IMR-90 (cell line): Measurements from ENCODE around the gene MFAP3. TPM values are rescaled to one million over a fixed set of nuclear protein-coding genes. Genes with fewer than 3 reads are reported as not detected.

ENCODE experiments used
- ATAC-seq: fragments of 200-7000 bp; cut with Tn5 transposase; 2 replicates; pipeline ENCODE4 v1.9.1; 2020; ENCODE audit warnings: low read depth, mild to moderate bottlenecking, moderate library complexity
- BruUV-seq: library from RNA; stranded (reverse); fragments of 400-500 nt; replicated peaks from 2 replicates; lab custom pipeline; 2021; lab: Mats Ljungman, UMichigan
- CTCF ChIA-PET: fragments of 300-600 bp; formaldehyde crosslinking; extraction: SDS; loops from one replicate; lab custom pipeline; 2021; ENCODE audit warnings: antibody characterized with exemption; lab: Yijun Ruan, JAX
- POLR2A ChIA-PET: fragments of 300-600 bp; sonication (Branson Sonifier 250); formaldehyde crosslinking; loops from one replicate; lab custom pipeline; 2022; ENCODE audit warnings: antibody characterized with exemption; ENCODE audit not compliant: unreplicated experiment; lab: Charles Lee
- DNase-seq: peaks from one replicate; pipeline ENCODE4 v3.0.0; 2013
- H2AFZ ChIP-seq: replicated peaks from 2 replicates; pipeline ENCODE3; 2013; ENCODE audit warnings: low read length, mild to moderate bottlenecking; ENCODE audit not compliant: poor library complexity
- H2AK5ac ChIP-seq: 2 replicates; pipeline ENCODE4 v1.6.1; 2013; ENCODE audit warnings: low read depth, low read length, inconsistent platforms
- H2AK9ac ChIP-seq: replicated peaks from 2 replicates; pipeline ENCODE3; 2013; ENCODE audit warnings: mild to moderate bottlenecking, low read depth, low read length, moderate library complexity; ENCODE audit not compliant: poor library complexity
- H2BK120ac ChIP-seq: 2 replicates; pipeline ENCODE4 v1.6.1; 2013; ENCODE audit warnings: low read depth, low read length, inconsistent platforms
- H2BK15ac ChIP-seq: 3 replicates; pipeline ENCODE4 v1.6.1; 2013; ENCODE audit warnings: low read depth, low read length, inconsistent platforms
- H2BK20ac ChIP-seq: 2 replicates; pipeline ENCODE4 v1.6.1; 2013; ENCODE audit warnings: low read depth, mild to moderate bottlenecking, inconsistent platforms, low read length, moderate library complexity
- H2BK5ac ChIP-seq: 2 replicates; pipeline ENCODE4 v1.6.1; 2013; ENCODE audit warnings: mild to moderate bottlenecking, low read depth, low read length, inconsistent platforms; ENCODE audit not compliant: poor library complexity, severe bottlenecking
- H3K14ac ChIP-seq: replicated peaks from 2 replicates; pipeline ENCODE4 v1.6.1; 2013; ENCODE audit warnings: low read depth, low read length, inconsistent platforms
- H3K18ac ChIP-seq: 2 replicates; pipeline ENCODE4 v1.6.1; 2013; ENCODE audit warnings: low read depth, low read length, control low read depth
- H3K23ac ChIP-seq: 2 replicates; pipeline ENCODE4 v1.6.1; 2013; ENCODE audit warnings: low read depth, low read length, inconsistent platforms
- H3K27ac ChIP-seq: 2 replicates; pipeline ENCODE4 v1.5.1; 2013; ENCODE audit warnings: mild to moderate bottlenecking, control low read depth, low read length; ENCODE audit not compliant: insufficient read depth
- H3K27me3 ChIP-seq: 2 replicates; pipeline ENCODE4 v1.6.1; 2013; ENCODE audit warnings: low read length; ENCODE audit not compliant: control insufficient read depth, insufficient read depth
- H3K36me3 ChIP-seq: 2 replicates; pipeline ENCODE4 v1.6.1; 2013; ENCODE audit warnings: low read length, mixed read lengths; ENCODE audit not compliant: control insufficient read depth, insufficient read depth
- H3K4ac ChIP-seq: 2 replicates; pipeline ENCODE4 v1.6.1; 2013; ENCODE audit warnings: low read depth, low read length, inconsistent platforms
- H3K4me1 ChIP-seq: 2 replicates; pipeline ENCODE4 v1.6.1; 2013; ENCODE audit warnings: low read length, mixed read lengths; ENCODE audit not compliant: control insufficient read depth, insufficient read depth
- H3K4me2 ChIP-seq: 2 replicates; pipeline ENCODE4 v1.6.1; 2013; ENCODE audit warnings: low read depth, mild to moderate bottlenecking, control low read depth, low read length, moderate library complexity
- H3K4me3 ChIP-seq: 2 replicates; pipeline ENCODE4 v1.5.1; 2013; ENCODE audit warnings: low read depth, mild to moderate bottlenecking, control low read depth, low read length, moderate library complexity; ENCODE audit not compliant: insufficient read depth
- H3K56ac ChIP-seq: 2 replicates; pipeline ENCODE4 v1.6.1; 2013; ENCODE audit warnings: low read length, inconsistent platforms; ENCODE audit not compliant: insufficient read depth; ENCODE audit errors: extremely low read depth
- H3K79me1 ChIP-seq, 2 experiments: 2 replicates each; pipeline ENCODE4 v1.6.1; 2013; ENCODE audit warnings: low read length in 2 of 2, inconsistent platforms in 1 of 2, low read depth in 1 of 2
- H3K9ac ChIP-seq: 2 replicates; pipeline ENCODE4 v1.6.1; 2013; ENCODE audit warnings: low read depth, low read length, control low read depth
- H3K9me1 ChIP-seq: 2 replicates; pipeline ENCODE4 v1.6.1; 2013; ENCODE audit warnings: low read length, inconsistent platforms; ENCODE audit not compliant: insufficient read depth
- H3K9me3 ChIP-seq: 2 replicates; pipeline ENCODE4 v1.6.1; 2013; ENCODE audit warnings: low read length; ENCODE audit not compliant: control insufficient read depth, insufficient read depth
- H4K20me1 ChIP-seq: 2 replicates; pipeline ENCODE4 v1.6.1; 2013; ENCODE audit warnings: low read length, inconsistent platforms; ENCODE audit not compliant: insufficient read depth
- H4K5ac ChIP-seq: 2 replicates; pipeline ENCODE4 v1.6.1; 2013; ENCODE audit warnings: mild to moderate bottlenecking, low read depth, low read length, control low read depth
- H4K8ac ChIP-seq, 2 experiments: 2 replicates each; pipeline ENCODE4 v1.6.1; 2013; ENCODE audit warnings: low read depth in 2 of 2, low read length in 2 of 2, control low read depth in 1 of 2, inconsistent platforms in 1 of 2
- H4K91ac ChIP-seq: 2 replicates; pipeline ENCODE4 v1.6.1; 2013; ENCODE audit warnings: low read depth, low read length, inconsistent platforms; ENCODE audit not compliant: insufficient read depth
- CHD1 ChIP-seq: IDR thresholded peaks from 2 replicates; pipeline ENCODE4 v1.6.1; 2012; ENCODE audit warnings: low read depth, low read length, improper control_type of control experiment
- MAFK ChIP-seq: IDR thresholded peaks from 2 replicates; pipeline ENCODE4 v1.6.1; 2012; ENCODE audit warnings: low read depth, low read length, improper control_type of control experiment
- RCOR1 ChIP-seq: IDR thresholded peaks from 2 replicates; pipeline ENCODE4 v1.6.1; 2012; ENCODE audit warnings: mild to moderate bottlenecking, low read length, improper control_type of control experiment; ENCODE audit not compliant: insufficient replicate concordance
- SMC3 ChIP-seq: fragments of 150-350 bp; IDR thresholded peaks from 2 replicates; pipeline ENCODE4 v1.6.1; 2016; ENCODE audit warnings: low read depth, mild to moderate bottlenecking, antibody characterized with exemption, low read length, moderate library complexity
- WGBS, 2 experiments: methylation state at CpG; one replicate each; pipeline versions ENCODE4 v1.1.5 to v1.1.7; 2013; ENCODE audit warnings: missing lambda C conversion rate in 2 of 2; ENCODE audit not compliant: insufficient read length in 1 of 2; ENCODE audit errors: extremely low coverage in 2 of 2; 5-methylcytosine and 5-hydroxymethylcytosine counted together
- dilution Hi-C: fragments of 300-500 bp; cut with HindIII; formaldehyde crosslinking; loops from one replicate; pipeline ENCODE4 v1.14.3; 2018; ENCODE audit warnings: low sequenced_read_pairs; ENCODE audit not compliant: unreplicated experiment
- in situ Hi-C: fragments of 300-500 bp; cut with MboI; formaldehyde crosslinking; loops from 3 replicates; pipeline ENCODE4 v1.14.3; 2019; ENCODE audit warnings: low sequenced_read_pairs, inconsistent platforms, mixed read lengths
- intact Hi-C: fragments of 100-400 bp; cut with micrococcal nuclease; formaldehyde crosslinking; loops from 2 replicates; pipeline ENCODE4 v1.10.0; 2022
- polyA plus RNA-seq, 3 experiments: library from polyadenylated mRNA; depleted of rRNA; stranded (reverse); fragments of >200 nt; gene quantifications; 2 replicates each; pipeline ENCODE4 v1.2.3, GENCODE V29; 2012; ENCODE audit warnings: low replicate concordance in 1 of 3
- total RNA-seq: library from RNA; depleted of rRNA; stranded (reverse); fragments of >200 nt; gene quantifications from 2 replicates; pipeline ENCODE4 v1.2.3, GENCODE V29; 2012

MFAP3 gene
- total and polyA plus RNA-seq, 2 of the 4 experiments (the other 2 are of a cell fraction) = 15.2 to 67.0 TPM

GRCh38 chr5:154044099-154044498, 5.3 kb downstream of the MFAP3 start:
- no peak overlapping the region for H2AFZ ChIP-seq
- no peak overlapping the region for H2BK20ac ChIP-seq
- no peak overlapping the region for H3K4me2 ChIP-seq
- H3K56ac ChIP-seq = no peak overlapping the region
- H3K79me1 ChIP-seq = peaks cover 36 to 40% of the 10 kb centered on the region in 2 experiments
- dilution Hi-C loops = no loop called here
- DNase-seq (no peak), ATAC-seq (no peak)
- 100% methylated on average over 1 of the region's 3 CpGs; no CpG with 5 or more reads in 1 of the 2 experiments for WGBS, 2 experiments
- no peaks in the 10 kb centered on the region; the same call in 1 of the 2 replicates for H3K9me1 ChIP-seq
- no peak overlapping the region for H4K8ac ChIP-seq
- no peak overlapping the region for H3K18ac ChIP-seq
- ChIA-PET CTCF (no interaction called here), POLR2A (no interaction called here)
- no TSS peak for BruUV-seq
- no peak overlapping the region for H2AK5ac ChIP-seq
- H4K91ac ChIP-seq = no peak overlapping the region
- no peak overlapping the region for H3K14ac ChIP-seq
- no peaks in the 10 kb centered on the region for H3K9me3 ChIP-seq
- no peak overlapping the region for H2BK120ac ChIP-seq
- no peak overlapping the region for H3K9ac ChIP-seq
- in situ Hi-C loops = no loop called here
- H4K20me1 ChIP-seq = no peaks in the 10 kb centered on the region; the same call in 1 of the 2 replicates
- H2AK9ac ChIP-seq = no peak overlapping the region
- H3K4me3 ChIP-seq = no peak overlapping the region
- H3K27me3 ChIP-seq = no peaks in the 10 kb centered on the region
- H3K36me3 ChIP-seq = peaks cover 1% of the 10 kb centered on the region; the same call in 1 of the 2 replicates
- no peak overlapping the region for H2BK15ac ChIP-seq
- intact Hi-C loops = no loop called here
- no peak overlapping the region for H3K23ac ChIP-seq
- H3K4me1 ChIP-seq = no peaks in the 10 kb centered on the region
- H3K27ac ChIP-seq = no peak overlapping the region
- no peak overlapping the region for H3K4ac ChIP-seq
- no peak overlapping the region for H4K5ac ChIP-seq
- H2BK5ac ChIP-seq = no peak overlapping the region
- TF ChIP-seq CHD1 (no peak), MAFK (peak; percentile 82), RCOR1 (no peak), SMC3 (no peak)
